GM19043 (cell line): ENCODE measurements around the gene ANGPT4.
"Not testable (repeated sequence)": the region's sequence is repeated elsewhere in the genome, so short reads cannot be mapped to it uniquely, and the experiment has no call there.

ENCODE experiments used
- ATAC-seq: cut with Tn5 transposase; IDR thresholded peaks from one replicate; pipeline ENCODE4 v1.9.1; 2021; ENCODE audit warnings: low read depth; ENCODE audit not compliant: unreplicated experiment

Gene ANGPT4

DNA sequence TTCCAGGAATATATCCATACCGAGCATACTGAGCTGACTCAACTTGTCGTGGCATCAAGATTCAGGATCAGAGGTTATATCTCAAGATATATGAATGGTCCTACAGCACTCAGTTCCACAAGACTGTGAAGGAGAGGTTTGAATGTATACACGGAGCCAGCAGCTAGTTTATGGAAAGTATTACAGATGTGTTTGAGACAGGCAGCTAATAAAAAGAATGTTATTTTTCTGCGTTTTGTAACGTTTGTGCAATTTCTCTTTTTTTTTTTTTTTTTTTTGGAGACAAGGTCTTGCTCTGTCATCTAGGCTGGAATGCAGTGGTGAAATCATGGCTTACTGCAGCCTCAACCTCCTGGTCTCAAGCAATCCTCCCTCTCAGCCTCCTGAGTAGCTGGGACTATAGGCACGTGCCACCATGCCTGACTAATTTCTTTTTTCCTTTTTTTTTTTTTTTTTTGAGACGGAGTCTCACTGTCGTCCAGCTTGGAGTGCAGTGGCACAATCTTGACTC, 86.1 kb downstream of the ANGPT4 start:
- no peak for ATAC-seq

DNA sequence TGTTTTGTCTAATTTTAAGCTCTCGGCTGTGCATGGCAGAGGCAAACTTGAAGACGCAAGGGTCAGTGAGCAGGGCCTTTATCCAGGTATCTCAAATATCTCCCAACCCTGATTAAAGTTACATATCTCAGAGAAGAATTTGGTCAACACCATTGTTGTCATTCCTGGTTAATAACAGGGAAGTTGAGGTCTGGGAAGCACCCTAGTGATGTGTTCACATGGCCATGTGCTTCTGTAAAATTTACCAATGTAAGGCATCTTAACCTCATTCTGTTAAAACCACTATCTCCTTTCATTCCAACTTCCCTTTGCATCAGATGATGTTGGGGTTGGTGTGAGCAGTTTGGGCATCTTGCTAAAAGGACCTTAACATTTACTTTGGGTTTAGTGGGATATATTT, 86.6 kb downstream of the ANGPT4 start:
- no peak for ATAC-seq

DNA sequence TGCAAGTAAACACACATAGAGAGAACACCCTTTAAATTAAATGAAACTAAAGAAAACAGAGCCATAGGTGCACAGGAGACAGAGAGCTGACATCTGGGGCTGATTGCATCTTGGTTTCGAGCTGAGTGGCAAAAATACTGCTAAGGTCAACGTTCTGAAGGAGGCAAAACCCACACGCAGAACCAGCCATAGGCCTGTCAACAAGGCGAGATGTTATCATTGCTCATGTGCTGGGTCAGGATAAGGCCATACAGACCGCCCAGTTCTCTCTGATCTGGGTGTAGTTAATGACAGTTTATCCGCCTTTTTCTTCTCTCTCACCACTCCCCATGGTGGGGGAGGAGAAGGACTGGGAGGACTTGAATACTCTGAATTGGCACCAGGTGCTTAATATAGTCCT, 87.1 kb downstream of the ANGPT4 start:
- no peak for ATAC-seq

DNA sequence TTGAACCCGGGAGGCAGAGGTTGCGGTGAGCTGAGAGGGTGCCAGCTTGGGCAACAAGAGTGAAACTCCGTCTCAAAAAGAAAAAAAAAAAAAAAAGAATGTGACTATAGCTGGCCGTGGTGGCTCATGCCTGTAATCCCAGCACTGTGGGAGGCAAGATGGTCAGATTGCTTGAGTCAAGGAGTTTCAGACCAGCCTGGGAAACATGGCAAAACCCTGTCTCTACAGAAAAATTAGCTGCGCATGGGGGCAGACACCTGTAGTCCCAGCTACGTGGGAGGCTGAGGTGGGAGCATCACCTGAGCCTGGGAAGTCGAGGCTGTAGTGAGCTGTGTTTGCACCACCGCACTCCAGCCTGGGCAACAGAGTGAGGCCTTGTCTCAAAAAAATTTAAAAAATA, 88.2 kb downstream of the ANGPT4 start:
- ATAC-seq, result not testable (repeated sequence)

DNA sequence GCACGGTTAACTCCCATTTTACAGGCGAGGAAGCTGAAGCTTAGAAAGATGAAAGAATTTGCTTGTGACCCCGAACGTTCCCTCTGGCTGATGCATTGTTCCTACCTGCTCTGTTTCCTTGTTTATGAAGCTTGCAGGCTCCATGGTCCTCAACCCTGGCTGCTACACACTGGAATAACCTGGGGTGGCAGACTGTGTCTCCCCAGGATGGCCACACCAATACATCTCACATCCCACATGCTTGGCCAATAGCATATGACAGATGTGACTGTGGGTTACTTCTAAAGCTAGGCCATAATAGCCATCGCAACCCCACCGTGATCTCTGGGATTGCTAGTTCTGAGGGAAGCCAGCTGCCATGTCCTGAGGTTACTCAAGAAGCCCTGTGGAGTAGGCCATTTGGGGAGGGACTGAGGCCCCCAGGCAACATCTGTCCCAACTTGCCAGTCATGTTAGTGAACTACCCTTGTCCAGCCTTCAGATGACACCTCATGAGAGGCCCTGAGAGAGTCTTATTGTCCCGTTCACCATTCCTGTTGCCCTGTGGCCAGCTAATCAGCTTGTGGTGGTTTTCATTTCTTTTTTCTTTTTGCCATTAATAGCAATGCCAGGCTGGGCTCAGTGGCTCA, 89.3 kb downstream of the ANGPT4 start:
- no peak for ATAC-seq

DNA sequence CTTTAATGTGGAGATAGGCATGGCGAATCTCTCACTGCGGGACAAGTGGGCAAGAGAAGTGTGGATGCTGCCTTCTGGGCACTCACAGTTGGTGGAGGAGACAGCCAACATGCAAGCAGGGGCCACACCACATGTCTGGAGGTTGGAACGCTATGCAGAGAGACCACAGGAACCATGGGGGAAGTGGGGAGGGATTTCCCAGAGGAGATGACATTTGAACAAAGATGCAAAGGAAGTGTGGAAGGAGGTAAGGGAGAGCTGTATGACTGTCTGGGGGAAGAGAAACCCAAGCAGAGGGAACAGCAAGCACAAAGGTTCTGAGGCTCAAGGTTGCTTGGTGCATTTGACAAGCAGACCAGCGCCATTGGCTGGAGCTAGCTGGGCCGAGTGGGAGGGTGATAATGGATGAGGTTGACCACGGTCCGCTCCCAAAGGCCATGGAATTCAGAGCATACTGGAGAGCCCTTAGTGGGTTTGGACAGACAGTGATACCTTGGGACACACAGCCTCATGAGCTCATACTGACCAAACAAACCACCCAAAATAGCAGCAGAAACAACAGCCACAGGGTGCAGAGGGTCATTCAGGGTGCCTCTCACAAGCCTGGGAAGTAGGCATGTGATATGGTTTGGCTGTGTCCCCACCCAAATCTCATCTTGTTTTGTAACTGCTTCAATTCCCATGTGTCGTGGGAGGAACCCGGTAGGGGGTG, 90.3 kb downstream of the ANGPT4 start:
- ATAC-seq, result no peak

DNA sequence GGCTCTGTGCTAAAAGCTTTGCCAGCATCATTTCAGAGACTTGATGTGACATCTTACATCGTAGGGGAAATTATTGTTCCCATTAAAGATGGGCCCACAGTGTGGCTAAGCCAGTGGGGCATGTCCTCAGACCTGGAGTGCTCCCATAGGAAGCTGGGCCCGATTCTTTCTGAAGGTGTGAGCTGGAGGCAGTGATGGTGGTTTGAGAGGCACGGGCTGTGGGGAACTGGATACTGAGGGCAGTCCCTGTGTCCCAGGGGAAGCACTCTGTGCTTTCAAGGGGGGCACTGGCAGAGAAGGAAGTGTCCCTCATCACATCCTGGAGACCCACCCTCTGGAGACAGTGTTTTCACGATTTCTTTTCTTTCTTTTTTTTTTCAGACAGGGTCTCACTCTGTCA, 91.2 kb downstream of the ANGPT4 start:
- no peak for ATAC-seq

DNA sequence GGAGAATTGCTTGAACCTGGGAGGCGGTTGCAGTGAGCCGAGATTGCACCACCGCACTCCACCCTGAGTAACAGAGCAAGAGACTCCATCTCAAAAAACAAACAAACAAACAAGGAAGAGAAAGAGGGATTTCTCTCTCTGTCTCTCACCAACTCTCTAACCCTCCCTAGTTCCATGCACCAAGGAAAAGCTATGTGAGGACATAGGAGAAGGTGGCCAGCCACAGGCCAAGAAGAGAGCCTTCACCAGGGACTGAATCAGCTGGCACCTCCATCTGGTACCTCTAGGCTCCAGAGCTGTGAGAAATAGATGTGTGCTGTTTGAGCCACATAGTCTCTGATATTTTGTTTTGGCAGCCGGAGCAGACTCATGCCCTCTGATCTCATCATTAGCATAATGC, 91.6 kb downstream of the ANGPT4 start:
- ATAC-seq, result no peak

DNA sequence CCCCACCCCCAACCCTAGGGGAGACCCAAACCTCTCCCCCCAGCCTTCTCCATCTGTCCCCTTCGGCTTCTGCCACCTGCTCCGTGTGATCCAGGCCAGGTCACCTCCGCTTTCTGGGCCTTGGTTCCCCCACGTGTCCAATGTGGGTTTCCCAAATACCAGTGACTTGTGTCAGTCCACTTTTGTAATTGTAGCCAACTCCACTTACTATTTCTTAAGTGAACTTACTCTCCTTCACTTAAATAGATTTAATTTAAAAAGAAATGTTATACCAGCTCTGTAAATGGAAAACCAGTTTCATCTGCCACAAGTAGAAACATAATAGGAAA, 92.6 kb downstream of the ANGPT4 start:
- ATAC-seq, result no peak

DNA sequence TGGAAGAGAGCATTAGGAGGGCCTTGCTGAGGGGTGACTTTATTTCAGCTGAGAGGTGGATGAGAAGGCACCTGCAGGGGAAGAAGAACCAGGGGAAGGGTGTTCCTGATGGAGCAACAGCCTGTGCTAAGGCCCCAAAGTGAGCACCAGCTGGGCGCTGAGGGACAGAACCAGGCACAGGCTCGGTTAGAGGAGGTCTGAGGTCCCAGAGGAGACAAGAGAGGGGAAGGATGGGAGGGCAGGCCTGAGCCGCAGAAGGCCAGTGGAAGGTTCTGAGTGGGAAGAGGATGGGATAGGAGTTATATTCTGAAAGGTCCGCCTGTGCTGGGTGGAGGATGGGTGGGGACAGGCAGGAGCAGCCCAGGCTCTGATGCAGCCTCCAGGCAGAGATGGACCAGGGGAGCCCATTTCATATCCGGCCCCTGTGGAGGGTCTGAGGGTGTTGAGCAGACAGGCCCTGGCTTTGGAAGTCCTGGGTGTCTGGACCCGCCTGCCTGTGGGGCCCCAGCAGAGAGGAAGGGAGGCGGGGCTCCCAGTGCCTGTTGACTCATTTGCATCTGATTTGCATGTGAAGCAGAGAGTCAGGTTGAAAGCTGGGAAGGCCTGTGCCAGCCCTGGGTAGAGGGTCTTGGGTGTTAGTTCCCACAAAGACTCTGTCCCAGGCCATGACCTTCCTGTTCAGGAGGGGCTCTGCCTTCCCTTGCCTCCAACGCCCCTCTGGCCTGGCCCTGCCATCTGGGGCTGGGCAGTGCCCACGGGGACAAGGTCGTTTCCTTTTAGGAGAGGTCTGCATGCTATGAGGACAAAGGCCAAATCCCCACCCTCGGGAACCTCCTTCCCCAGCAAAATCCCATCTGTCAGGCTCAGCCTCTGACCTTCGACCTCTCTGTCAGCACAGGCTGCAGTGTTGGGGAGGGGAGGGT, 93.2 kb downstream of the ANGPT4 start:
- no peak for ATAC-seq

DNA sequence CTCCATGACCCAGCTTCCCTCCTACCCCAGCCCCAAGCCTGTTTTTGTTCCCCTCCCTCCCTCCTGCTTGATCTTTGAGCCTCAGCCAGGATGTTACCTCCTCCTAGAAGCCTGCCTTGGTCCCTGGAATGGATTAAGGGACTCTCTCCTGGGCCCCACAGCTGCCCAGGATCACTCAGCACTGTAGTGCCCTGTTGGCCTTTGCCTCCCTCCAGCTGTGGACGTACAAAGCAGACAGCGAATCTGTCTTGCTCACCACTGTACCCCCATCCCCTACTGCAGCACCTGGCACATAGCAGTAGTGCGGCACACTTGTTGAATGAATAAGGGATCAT, 94.4 kb downstream of the ANGPT4 start:
- no peak for ATAC-seq

DNA sequence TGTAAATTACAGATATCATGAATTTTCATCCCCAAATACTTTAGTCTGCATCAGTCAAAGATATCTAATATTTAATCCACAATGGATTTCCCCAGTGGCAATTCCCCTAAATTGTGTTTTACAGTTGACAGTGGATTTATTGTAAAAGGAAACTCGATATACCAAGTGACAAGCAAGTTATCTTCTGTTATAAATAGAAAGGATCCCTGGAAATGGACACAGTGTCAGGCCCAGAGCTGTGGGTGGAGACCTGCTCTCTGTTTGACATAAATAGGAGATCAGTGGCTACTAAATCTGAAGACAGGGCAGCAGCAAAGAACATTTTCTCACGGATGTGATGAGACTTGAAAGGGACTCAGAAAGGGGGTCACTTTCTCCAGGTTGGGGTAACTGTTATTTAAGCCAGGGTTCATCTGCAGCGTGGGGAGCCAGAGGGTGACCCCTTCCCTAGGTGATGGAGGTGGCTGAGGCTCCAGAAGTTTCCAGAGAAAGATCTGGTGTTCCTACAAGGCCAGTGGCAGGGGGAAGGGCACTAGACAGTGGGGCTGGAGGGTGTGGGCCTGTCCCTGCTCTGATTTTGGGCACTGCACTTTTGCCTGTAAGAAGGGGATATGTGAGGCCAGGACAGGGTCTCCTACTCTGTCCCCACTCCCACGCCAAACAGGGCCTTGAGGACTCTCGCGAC, 94.9 kb downstream of the ANGPT4 start:
- ATAC-seq, result no peak

DNA sequence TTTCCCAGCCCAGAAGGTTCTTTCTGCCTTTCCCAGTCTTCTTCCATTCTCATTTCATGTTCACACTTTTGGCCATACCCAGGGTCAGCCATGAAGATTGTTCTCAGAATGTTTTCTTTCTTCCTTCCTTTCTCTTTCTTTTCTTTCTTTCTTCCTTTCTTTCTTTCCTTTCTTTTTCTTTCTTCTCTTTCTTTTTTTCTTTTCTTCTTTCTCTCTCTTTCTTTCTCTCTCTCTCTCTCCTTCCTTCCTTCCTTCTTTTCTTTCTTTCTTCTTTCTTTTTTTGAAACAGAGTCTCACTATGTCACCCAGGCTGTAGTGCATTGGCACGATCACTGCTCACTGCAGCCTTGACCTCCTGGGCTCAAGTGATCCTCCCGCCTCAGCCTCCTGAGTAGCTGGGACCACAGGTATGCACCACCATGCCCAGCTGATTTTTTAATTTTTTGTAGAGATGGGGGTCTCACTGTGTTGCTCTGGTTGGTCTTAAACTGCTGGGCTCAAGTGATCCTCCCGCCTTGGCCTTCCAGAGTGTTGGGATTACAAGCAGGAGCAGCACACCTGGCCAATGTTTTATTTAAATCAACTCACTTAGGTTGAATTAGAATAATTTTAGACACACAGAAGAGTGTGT, 95.7 kb downstream of the ANGPT4 start:
- no peak for ATAC-seq
